ENCODE data around the gene GKN2.
"Not testable (repeated sequence)": the region's sequence is repeated elsewhere in the genome, so short reads cannot be mapped to it uniquely, and the experiment has no call there.

GKN2 gene

GRCh38 chr2:68917034-68917718 lies 35.5 kb downstream of the GKN2 start:
- DNase-seq: no peak

DNA sequence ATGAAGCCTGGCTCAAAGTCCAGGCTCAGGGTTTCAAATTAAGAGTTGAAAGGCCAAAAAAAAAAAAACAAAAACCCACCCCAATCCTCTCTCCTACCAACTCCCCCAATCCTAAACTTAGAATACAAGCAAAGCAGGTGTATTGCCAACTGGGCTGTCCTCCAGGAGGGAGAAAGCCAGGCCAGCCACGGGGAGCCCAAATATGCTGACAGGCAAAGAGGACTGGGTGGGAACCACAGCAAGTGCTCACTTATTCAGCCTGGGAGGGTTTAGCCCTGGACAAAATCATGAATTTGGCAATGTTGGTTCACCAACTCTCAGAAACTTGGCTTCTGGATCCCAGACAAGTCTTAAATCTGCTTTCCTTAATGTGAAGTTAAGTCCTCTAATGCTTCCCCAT lies 36.5 kb downstream of the GKN2 start:
- no peak for DNase-seq

DNA sequence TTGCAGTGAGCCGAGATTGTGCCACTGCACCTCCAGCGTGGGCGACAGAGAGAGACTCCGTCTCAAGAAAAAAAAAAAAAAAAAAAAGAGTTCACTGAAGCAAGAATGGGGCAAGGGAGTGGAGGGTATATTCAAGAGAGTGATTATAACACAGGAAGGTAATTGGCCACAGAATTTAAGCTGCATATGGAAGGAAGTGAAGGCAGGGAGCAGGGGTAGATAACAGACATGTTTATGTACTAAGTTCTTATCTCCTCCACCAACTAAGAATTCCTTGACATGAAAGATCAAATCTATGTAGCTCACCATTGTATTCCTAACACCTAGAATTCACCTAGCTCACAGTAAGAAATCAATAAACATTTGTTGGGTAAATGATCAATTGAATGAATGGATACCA lies 37.3 kb downstream of the GKN2 start:
- no peak for DNase-seq

DNA sequence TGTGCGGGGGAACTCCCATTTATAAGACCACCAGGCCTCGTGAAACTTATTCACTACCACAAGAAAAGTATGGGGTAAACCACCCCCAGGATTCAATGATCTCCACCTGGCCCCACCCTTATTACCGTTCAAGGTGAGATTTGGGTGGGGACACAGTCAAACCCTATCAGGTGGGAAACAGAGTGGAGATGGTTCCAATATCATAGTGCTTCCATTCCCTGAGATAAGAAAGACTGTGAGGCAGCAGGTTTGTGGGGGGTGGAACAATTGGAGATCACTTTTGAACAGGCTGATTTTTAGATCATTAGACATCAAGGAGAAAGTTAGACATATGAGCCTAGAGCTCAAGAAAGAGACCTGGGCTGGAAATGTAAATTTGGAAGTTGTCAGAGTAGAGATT lies 39.3 kb downstream of the GKN2 start:
- DNase-seq: no peak

DNA sequence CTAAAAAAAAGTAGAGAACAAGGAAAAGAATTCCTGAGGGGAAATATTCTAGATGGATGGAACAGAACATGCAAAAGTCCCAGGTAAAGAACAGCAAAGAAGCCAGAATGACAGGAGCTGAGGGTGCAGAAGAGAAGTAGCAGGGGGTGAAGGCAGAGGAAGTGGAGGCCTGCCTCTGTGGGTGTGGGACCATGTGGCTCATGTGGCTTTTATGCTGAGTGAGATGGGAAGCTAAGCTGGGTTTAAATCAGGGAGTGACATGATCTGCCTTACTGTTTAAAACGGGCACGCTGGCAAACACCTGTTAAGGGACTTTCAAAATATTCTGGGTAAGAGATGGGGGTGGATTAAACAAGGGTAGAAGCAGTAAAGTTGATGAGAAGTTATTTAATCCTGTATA lies 40.0 kb downstream of the GKN2 start:
- DNase-seq: no peak

DNA sequence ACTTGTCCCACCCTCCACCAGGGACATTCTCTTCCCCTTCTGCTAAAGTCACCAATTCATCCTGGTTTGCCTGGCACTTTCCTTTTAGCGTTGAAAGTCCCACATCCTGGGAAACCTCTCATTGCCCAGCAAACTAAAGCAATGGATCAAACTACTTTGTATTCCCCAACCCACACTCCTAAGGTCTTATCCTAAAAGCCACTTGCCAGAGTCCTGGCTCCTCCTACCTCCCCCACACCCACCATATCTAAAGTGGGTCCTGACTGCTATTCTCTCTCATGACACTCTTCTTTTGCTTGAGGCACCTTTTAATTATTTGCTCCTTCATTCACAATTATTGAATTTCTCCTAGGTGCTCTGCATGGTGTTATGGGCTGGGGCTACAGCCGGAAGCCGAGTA lies 40.6 kb downstream of the GKN2 start:
- no peak for DNase-seq

- no peak for DNase-seq
These were observed 41.0 kb downstream of the GKN2 start for GRCh38 chr2:68911709-68912108.

DNA sequence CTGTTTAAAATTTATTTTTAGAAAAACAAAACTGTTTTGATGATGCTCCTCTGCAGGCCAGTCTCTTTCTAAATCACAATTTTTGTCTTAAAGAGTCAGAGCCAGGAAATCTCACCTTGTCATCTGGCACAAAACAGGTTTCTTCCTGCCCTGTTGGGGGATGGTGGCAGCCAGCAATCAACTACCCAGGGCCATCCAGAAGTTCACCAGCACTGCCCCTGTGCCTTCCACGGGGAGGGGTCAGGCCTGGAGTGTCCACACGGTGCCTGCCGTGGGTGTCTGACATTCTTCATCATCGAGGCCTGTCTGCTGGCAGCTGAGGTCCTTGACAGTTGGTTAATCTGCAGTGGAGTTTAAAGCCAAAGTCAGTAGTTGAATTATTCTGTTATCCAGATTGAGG lies 41.4 kb downstream of the GKN2 start:
- DNase-seq: no peak

DNA sequence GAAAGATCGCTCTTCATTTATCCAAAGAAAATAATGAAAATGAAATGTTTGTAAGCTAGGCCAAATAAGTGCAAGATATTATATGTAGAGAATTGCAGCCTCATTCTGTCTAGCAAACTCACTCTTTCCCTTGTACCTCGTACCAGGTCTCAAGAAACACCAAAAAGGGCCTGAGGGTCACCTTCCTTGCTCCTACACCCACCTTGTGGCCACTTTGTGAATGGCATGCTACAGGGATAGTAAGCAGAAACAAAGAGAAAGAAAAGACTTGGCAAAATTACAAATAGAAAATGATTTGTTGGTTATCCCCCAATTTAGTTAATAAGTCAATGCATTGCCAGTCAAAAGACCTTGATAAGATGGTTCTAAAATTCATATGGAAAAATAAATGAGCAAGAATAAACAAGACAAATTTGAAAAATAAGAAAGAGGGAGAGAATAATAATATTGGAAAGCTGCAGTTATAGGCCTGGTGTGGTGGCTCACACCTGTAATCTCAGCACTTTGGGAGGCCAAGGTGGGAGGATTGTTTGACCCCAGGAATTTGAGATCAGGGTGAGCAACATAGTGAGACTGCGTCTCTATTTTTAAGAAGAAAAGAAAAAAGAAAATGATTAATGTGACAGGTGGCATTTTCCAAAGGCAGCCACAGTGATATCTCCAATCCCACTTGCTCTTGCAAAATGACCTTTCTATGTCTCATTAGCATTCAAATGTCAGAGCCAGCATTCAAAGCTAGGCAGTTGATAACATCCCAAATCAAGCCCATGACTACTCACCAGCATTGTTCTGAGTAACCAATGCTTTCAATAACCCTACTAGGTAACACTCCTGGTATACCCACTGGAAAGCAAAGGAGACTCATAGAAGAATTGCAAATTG lies 42.7 kb downstream of the GKN2 start:
- DNase-seq: peak; percentile 78

GRCh38 chr2:68908392-68908970 lies 44.2 kb downstream of the GKN2 start:
- peak; percentile 90 for DNase-seq

DNA sequence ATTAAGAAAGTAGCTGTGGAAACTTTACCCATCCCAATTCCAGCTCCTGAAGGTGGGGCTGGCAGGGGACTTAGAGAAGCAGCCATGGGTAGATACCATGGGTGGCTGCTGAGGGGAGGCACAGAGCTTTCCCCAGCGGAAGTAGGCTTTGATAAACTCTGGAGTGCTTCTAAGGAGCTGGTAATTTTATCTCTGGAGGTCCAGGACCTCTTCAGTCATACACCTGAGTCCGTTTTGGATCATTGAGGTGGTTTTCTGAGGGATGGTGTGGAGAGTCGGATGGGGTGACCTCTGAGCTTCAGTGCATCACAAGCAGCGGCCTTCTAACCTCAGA lies 44.8 kb downstream of the GKN2 start:
- no peak for DNase-seq

DNA sequence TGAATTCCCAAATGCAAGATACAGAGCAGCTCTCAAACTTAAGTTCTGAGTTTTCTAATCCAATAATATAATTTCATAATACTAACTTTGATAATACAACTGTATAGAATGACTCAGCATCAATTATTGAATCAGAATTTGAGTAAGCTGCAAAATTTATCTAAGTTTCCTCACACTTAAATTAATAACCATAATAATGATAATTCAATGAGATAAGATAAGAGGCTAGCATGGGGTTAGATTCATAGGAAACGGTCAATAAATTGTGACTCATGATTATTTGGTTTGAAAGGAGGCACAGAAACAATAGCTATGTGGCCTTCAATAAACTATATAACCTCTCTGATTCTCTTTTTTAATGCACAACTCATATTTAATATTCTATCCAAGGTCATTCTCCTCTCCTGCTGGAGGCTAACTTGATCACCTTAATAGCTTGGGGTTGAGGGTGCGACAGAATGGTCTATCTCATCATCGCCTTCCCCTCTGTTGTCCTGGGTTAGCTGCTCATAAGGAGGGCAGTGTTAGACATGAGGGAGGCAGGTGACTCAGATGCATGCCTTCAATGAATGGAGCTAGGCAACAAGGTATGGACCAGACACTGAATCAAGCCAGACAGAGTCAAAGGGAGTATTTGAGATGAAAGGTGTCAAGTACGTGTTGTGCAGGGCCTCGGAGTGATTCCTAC lies 45.3 kb downstream of the GKN2 start:
- no peak for DNase-seq

DNA sequence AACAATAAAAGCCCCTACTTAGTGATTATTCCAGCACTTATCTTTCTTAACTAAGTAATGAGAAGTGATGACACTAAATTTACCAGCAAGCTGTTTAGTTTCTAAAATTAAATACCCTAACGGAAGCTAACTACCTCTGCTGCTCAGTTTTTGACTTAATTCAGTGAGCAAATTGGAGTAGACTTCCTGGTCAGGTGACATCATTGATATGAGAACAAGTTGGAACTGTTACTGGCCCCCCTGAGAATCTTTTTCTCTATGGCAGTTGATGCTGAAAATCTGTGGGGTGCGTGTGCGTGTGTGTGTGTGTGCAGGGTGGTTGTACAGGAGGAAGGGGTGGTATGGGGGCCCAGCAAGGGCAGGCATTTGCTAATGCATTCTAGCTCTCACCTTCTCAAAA lies 46.0 kb downstream of the GKN2 start:
- DNase-seq: no peak

- no peak for DNase-seq
These were observed 47.6 kb downstream of the GKN2 start for GRCh38 chr2:68905116-68905515.

DNA sequence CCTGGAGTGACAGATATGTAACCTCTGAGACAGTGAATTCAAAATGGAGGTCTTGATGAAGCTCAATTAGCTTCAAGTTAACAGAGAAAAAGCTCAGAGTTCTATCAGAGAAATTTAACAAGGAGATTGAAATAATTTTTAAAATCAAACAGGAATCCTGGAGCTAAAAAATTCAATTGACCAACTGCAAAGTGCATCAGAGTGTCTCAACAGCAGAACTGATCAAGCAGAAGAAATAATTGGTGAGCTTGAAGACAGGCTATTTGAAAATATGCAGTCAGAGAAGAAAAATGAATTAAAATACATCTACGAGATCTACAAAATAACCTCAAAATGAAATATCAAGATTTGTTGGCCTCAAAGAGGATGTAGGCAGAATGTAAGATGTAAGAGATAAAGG lies 51.1 kb downstream of the GKN2 start:
- DNase-seq: no peak

- no peak for DNase-seq
These were observed 51.5 kb downstream of the GKN2 start for GRCh38 chr2:68901199-68901514.

GRCh38 chr2:68900496-68901198 lies 52.0 kb downstream of the GKN2 start:
- DNase-seq: no peak

GRCh38 chr2:68895981-68896380 lies 56.7 kb downstream of the GKN2 start:
- not testable (repeated sequence) for DNase-seq
